NCI-H524 treated with DMSO at 0.1 percent for 48 hours (cell line): ENCODE results near the gene YIPF4.
"Not testable (repeated sequence)": the region's sequence is repeated elsewhere in the genome, so short reads cannot be mapped to it uniquely, and the experiment has no call there.

ENCODE experiments used
- DNase-seq: peaks from one replicate; lab custom pipeline; 2025; lab: John Stamatoyannopoulos, UW

YIPF4 gene

GRCh38 chr2:32277674-32278477 is at the start of gene YIPF4:
YIPF4 (plus strand) TSS chr2:32277904; CDS start chr2:32278156, 252 bp downstream.
- DNase-seq, result peak; percentile 93

DNA sequence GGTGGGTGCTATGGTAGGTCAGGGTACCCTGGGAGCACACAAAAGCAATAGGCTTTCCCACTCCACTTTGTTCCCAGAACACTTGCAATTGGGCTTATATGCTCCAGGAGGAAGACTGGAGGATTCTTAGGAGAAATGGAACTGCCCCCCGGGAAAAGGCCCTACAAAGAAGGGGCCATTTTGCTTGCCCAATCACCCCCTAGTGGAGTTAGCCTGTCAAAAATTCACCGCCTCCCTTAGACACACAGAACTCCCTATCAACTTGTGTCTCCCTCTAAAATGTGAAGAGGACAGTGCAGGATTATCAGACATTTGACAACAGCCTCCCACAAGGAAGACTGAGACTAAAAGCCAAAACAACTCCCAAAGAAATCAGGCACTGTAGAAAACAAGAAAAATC is 49.5 kb upstream of the YIPF4 start:
- DNase-seq, result no peak

- DNase-seq, result peak; percentile 68
Observed at GRCh38 chr2:32229635-32230034, 48.1 kb upstream of the YIPF4 start.

- no peak for DNase-seq
Observed at GRCh38 chr2:32231959-32232358, 45.7 kb upstream of the YIPF4 start.

DNA sequence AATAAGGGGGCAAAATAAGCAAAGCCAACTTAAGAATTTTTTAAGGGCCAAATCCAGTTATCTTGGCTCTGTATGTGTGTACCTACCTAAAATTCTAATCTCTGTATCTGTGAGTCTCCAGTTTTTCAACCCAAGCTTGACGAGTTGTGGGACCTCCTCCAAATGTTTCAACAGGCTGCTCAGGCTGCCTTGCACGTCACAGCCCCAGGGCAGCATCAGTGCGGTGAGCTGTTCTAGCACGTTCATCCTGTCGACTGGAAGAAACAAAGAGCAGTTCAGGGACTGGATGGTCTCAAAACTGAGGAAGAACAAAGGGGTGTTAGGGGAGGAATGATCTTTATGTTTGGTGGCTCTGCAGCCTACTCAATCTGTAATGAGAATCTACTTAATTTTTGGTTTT is 42.4 kb upstream of the YIPF4 start:
- no peak for DNase-seq

GRCh38 chr2:32237488-32237887 is 40.2 kb upstream of the YIPF4 start:
- DNase-seq, result no peak

DNA sequence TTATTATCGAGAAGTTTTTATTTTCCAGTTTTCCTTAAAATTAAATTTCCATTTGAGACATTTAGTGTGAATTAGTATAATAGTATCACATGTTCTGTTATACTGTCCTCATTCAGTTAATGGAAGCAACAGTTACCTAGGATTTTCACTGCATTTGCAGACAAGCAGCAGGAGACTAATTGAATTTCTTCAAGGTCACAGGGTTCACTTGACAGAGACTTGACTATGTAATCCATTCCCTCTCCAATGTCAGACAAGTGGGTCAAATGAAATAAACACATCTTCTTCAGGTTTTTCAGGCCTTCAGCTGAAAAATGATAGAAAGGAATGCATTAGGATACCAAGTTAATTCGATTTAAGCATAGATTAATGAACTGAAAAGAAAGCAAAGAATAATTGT is 39.7 kb upstream of the YIPF4 start:
- DNase-seq, result no peak

DNA sequence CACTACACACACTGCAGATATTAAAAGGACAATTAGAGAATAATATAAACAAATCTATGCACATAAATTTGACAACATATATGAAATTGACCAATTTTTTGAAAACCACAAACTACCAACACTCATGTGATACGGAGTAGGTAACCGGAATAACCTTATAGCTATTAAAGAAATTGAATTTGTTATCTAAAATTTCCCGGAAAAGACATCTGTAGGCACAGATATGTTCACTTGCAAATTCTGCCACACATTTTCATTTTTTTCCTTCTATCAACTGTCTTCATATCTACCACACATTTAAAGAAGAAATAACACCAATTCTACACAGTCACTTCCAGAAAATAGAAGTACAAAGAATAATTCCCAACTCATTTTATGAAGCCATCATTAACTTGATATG is 35.4 kb upstream of the YIPF4 start:
- no peak for DNase-seq

- DNase-seq, result no peak
Observed at GRCh38 chr2:32246911-32247310, 30.8 kb upstream of the YIPF4 start.

- no peak for DNase-seq
Observed at GRCh38 chr2:32248299-32248698, 29.4 kb upstream of the YIPF4 start.

- DNase-seq, result no peak
Observed at GRCh38 chr2:32249731-32250236, 27.9 kb upstream of the YIPF4 start.

- DNase-seq, result no peak
Observed at GRCh38 chr2:32250290-32250689, 27.4 kb upstream of the YIPF4 start.

GRCh38 chr2:32258242-32258641 is 19.5 kb upstream of the YIPF4 start:
- DNase-seq, result no peak

GRCh38 chr2:32260376-32260775 is 17.3 kb upstream of the YIPF4 start:
- no peak for DNase-seq

DNA sequence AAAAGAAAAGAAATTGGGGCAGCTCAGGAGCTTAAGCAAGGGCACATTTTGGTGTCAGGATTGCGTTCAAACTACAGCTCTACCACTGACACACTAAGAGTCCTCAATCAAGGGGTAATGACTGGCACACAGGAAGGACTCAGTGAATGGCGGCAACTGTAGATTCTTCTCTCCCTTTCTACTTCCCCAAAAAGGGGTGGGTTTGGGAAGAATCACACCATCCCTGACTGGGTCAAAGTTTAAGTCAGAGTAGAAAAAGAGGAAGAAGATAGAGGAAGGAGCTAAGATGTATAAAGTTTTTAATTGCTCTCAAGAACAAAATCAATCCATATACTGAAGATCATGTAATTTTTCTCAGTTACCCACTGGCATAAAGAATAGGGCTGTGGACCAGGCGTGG is 15.6 kb upstream of the YIPF4 start:
- no peak for DNase-seq

DNA sequence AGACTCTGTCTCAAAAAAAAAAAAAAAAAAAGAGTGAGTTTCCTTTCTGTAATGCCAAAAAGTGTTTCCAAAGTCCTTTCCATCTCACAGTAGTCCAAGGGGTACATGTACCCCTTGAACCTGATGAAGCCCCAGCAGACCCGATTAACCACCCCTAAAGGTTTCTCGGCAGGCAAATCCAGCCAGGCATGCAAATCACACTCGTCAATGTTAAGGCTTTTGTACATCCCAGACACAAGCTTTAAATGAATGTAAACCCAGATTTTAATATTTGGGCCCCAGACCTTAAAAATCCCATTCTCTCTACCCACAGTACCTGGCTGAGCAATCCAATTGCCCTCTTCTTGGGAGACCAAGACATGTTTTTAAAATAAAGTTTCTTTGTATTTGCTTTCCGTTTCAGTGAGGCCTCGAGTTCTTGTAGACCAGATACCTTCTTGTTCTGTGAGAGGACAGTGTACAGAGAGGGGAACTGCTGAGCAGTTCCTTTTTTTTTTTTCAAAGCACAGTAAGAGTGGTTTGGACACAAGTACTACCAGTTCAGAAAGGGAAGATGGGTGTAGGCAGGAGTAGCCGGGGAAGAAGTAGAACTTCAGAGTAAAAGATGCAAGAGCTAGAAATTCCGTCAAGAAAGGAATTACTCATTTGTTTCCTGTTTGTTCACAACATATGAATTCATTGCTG is 13.1 kb upstream of the YIPF4 start, which contains the start of gene NLRC4:
Gene NLRC4, minus strand, starts transcription at position 465 of the 684 bp plus-strand sequence. CDS start 8,111 bp downstream, outside the sequence.
- no peak for DNase-seq

GRCh38 chr2:32271063-32271462 is 6.6 kb upstream of the YIPF4 start:
- no peak for DNase-seq

GRCh38 chr2:32272279-32272678 is 5.4 kb upstream of the YIPF4 start:
- no peak for DNase-seq

DNA sequence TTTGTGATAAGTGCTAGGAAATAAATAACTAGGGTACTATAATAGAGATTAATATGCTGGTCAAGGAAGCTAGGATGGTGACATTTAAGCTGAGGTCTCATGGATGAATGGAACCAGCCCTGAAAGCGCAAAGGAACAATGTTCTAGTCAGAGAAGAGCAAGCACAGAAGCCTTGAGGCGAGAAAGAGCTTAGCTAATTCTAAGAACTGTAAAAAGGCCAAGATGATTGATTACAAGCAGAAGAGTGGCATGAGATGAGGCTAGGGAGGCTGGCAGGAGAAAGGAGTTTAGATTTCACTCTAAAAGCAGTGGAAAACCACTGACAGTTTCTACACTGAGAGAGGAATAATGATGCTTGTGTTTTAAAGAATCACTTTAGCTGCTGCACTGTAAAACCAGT is 3.4 kb upstream of the YIPF4 start:
- DNase-seq, result no peak

DNA sequence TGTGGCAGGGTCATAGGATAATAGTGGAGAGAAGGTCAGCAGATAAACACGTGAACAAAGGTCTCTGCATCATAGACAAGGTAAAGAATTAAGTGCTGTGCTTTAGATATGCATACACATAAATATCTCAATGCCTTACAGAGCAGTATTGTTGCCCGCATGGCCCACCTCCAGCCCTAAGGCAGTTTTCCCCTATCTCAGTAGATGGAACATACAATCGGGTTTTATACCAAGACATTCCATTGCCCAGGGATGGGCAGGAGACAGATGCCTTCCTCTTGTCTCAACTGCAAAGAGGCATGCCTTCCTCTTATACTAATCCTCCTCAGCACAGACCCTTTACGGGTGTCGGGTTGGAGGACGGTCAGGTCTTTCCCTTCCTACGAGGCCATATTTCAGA is 1.9 kb upstream of the YIPF4 start:
- not testable (repeated sequence) for DNase-seq

GRCh38 chr2:32277363-32277673 is 386 bp upstream of the YIPF4 start:
- DNase-seq, result no peak

DNA sequence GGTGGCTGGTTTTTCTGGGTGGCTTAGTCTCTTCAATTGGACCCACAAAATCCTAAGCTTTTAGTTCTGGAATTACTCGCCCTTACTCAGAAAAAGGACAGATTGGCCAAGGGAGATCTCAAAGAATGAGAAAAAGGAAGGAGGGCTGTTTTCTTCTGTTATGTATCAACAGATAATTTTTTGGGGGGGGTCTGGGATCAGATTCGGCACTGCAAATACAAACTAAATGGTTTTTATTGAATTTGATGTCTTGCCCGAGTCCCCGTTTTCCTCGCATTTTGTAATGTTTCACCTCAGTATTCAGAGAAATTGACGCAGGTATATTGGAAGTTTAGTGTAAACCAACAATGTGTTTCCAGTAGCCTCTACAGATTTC is 762 bp downstream of the YIPF4 start:
- DNase-seq, result no peak

- DNase-seq, result no peak
Observed at GRCh38 chr2:32284321-32284720, 6.6 kb downstream of the YIPF4 start.
